Thyroid gland (tissue), 4 donors: Measurements from ENCODE around the gene ANTXR1. TPM values are rescaled to one million over a fixed set of nuclear protein-coding genes. Genes with fewer than 3 reads are reported as not detected.

Experiments
- DNase-seq, 2 donors: peaks; one replicate each; pipeline ENCODE4 v3.0.0-alpha.2; 2019
- H3K27ac ChIP-seq, 3 donors: fragments of 200-600 bp; sonication (generic); 1 replicate in 2 of 3; 2 replicates in 1 of 3; pipeline ENCODE4 v1.5.1; 2016 to 2019; ENCODE audit warnings: mild to moderate bottlenecking in 1 of 3, moderate library complexity in 1 of 3
- H3K27me3 ChIP-seq: fragments of 200-600 bp; sonication (generic); one replicate; pipeline ENCODE4 v1.5.1; 2019
- H3K36me3 ChIP-seq, 2 donors: fragments of 200-600 bp; sonication (generic); one replicate each; pipeline ENCODE4 v1.5.1; 2016 to 2019
- H3K4me1 ChIP-seq, 2 donors: fragments of 200-600 bp; sonication (generic); one replicate each; pipeline ENCODE4 v1.5.1; 2017 to 2019
- H3K4me3 ChIP-seq, 3 donors: fragments of 200-600 bp; sonication (generic); replicated peaks in 1 of 3; 1 replicate in 2 of 3; 2 replicates in 1 of 3; pipeline ENCODE4 v1.5.1; 2016; ENCODE audit warnings: mild to moderate bottlenecking in 1 of 3
- H3K9me3 ChIP-seq: fragments of 200-600 bp; sonication (generic); one replicate; pipeline ENCODE4 v1.5.1; 2017
- POLR2A ChIP-seq, 2 donors: fragments of 450-650 bp; IDR thresholded peaks; one replicate each; pipeline ENCODE4 v1.6.1; 2017; ENCODE audit warnings: antibody characterized with exemption in 2 of 2, mild to moderate bottlenecking in 2 of 2, moderate library complexity in 1 of 2
- WGBS, 2 donors: methylation state at CpG; one replicate each; pipeline ENCODE4 v1.1.5; 2017; 5-methylcytosine and 5-hydroxymethylcytosine counted together
- intact Hi-C: fragments of 100-400 bp; cut with DNase I; formaldehyde crosslinking; loops from one replicate; pipeline ENCODE4 v1.15.1; 2023
- total RNA-seq, 4 donors: library from RNA; depleted of rRNA; stranded (reverse); fragments of >200 nt; gene quantifications; one replicate each; pipeline ENCODE4 v1.2.3, GENCODE V29; 2016
- TF ChIP-seq, protein P1 (sequence below), 6 experiments: fragments of 200-600 bp in 3 of 6; fragments of 450-650 bp in 3 of 6; sonication (generic) in 3 of 6; IDR thresholded peaks; one replicate each; pipeline ENCODE4 v1.5.1; 2016 to 2019; ENCODE audit warnings: antibody characterized with exemption in 6 of 6, mild to moderate bottlenecking in 2 of 6, inconsistent platforms in 1 of 6, moderate library complexity in 1 of 6

The ANTXR1 gene
- total RNA-seq, 4 donors from 2014 or later: 56.4 to 103 (median 79.3) TPM

DNA sequence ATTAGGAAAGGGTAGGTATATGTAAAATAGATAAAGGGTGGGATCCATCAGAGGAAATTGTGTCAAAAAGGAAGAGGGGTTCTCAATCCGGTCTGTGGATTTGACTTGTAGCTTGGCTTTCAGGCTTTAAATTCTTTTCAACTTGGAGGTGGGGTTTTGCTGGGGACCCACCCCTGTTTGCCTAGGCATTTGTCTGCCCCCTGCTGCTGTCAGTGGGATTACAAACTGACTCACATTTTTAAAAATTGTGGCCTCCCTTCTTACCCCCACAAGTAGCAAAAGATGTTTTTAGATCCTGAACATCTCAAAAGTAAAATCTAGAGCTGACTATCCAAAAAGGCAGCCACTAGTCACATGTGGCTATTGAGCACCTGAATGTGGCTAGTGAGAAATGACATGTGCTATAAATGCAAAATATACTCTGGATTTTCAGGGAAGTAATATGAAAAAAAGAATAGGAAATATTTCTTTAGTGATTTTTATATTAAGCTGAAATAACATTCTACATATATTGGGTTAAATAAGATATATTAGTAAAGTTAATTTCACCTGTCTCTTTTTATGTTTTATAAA is 195.1 kb downstream of the ANTXR1 start:
- 50 to 100% methylated on average over 1 of the region's 1 CpG for WGBS, 2 donors
- no peaks in the 10 kb centered on the region for H3K27me3 ChIP-seq
- H3K9me3 ChIP-seq: no peaks in the 10 kb centered on the region
- H3K27ac ChIP-seq: no peak overlapping the region
- TF ChIP-seq, protein P1, sequence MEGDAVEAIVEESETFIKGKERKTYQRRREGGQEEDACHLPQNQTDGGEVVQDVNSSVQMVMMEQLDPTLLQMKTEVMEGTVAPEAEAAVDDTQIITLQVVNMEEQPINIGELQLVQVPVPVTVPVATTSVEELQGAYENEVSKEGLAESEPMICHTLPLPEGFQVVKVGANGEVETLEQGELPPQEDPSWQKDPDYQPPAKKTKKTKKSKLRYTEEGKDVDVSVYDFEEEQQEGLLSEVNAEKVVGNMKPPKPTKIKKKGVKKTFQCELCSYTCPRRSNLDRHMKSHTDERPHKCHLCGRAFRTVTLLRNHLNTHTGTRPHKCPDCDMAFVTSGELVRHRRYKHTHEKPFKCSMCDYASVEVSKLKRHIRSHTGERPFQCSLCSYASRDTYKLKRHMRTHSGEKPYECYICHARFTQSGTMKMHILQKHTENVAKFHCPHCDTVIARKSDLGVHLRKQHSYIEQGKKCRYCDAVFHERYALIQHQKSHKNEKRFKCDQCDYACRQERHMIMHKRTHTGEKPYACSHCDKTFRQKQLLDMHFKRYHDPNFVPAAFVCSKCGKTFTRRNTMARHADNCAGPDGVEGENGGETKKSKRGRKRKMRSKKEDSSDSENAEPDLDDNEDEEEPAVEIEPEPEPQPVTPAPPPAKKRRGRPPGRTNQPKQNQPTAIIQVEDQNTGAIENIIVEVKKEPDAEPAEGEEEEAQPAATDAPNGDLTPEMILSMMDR (IDR thresholded peaks at IDR 0.05): no peak
- TF ChIP-seq POLR2A (IDR thresholded peaks at IDR 0.05): no peak
- no peak overlapping the region for H3K4me3 ChIP-seq
- no peak for DNase-seq
- H3K4me1 ChIP-seq: peaks cover 0 to 2% of the 10 kb centered on the region in 2 donors
- intact Hi-C loops: no loop called here
- H3K36me3 ChIP-seq: no peaks in the 10 kb centered on the region

DNA sequence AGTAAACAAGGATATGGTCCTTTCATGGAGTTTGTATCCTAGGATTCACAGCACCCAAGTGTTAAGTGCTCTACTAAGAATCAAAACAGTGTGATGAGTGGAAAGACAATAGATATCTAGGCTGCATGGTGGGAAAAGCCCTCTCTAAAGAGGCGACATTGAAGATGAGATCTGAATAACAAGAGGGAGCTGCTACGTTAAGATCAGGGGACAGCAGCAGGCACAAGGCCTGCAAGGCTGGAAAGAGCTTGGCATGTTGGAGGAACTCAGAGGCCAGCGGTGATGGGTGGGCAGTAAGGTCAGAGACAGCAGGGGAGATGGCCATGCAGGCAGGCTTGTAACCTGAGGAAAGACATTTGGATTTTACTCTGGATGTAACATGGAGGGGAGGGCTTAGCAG is 196.5 kb downstream of the ANTXR1 start:
- Histone ChIP-seq H3K9me3 (no peaks in the 10 kb centered on the region), H3K36me3 (no peaks in the 10 kb centered on the region), H3K4me3 (no peak overlapping the region), H3K27me3 (no peaks in the 10 kb centered on the region), H3K27ac (no peak overlapping the region), H3K4me1 (peaks cover 1 to 7% of the 10 kb centered on the region in 2 donors)
- TF ChIP-seq, protein P1 (IDR thresholded peaks at IDR 0.05): no peak
- TF ChIP-seq POLR2A (IDR thresholded peaks at IDR 0.05): no peak
- intact Hi-C loops: no loop called here
- no peak for DNase-seq
- WGBS, 2 donors: 87 to 89% methylated on average over 3 of the region's 3 CpGs

DNA sequence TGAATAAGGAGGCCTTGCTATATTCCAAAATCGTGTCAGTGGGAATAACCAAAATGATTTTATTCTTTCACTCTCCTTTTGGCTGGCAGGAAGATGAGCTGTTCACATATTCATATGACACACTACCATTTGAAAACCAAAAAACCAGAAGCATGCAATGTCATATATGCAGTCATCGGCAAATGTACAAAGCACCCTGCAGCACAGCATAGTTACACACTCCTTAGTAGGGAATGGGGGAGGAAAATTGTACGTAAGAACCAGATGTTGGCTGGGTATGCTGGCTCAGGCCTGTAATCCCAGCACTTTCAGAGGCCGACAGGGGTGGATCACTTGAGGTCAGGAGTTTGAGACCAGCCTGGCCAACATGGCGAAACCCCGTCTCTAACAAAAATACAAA is 197.4 kb downstream of the ANTXR1 start:
- Histone ChIP-seq H3K9me3 (no peaks in the 10 kb centered on the region), H3K36me3 (no peaks in the 10 kb centered on the region), H3K4me3 (no peak overlapping the region), H3K27me3 (no peaks in the 10 kb centered on the region), H3K27ac (no peak overlapping the region), H3K4me1 (peaks cover 2 to 10% of the 10 kb centered on the region in 2 donors)
- 95 to 97% methylated on average over 6 of the region's 6 CpGs for WGBS, 2 donors
- no peak for TF ChIP-seq POLR2A (IDR thresholded peaks at IDR 0.05)
- DNase-seq: no peak
- intact Hi-C loops: no loop called here

DNA sequence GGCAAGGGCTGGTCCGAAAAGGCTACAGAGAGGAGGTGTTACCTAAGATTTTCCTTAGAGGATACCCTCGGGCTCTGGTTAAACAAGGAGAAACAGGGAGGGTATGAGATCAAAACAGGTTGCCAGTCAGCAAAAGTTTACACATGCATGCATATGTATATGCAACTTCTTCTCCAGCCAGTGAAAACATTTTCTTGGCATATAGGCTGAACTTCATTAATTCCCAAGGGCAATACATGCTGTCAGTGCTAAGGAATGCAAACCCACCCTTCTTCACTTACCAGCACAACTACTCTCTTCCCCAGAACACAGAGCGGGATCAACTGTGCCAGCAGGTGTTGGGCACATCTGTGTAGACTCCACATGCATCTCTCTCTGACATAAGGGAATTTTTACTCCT is 198.1 kb downstream of the ANTXR1 start:
- H3K36me3 ChIP-seq: no peaks in the 10 kb centered on the region
- H3K4me3 ChIP-seq: no peak overlapping the region
- H3K9me3 ChIP-seq: no peaks in the 10 kb centered on the region
- DNase-seq: no peak
- H3K27me3 ChIP-seq: no peaks in the 10 kb centered on the region
- peaks cover 2 to 10% of the 10 kb centered on the region in 2 donors for H3K4me1 ChIP-seq
- intact Hi-C loops: no loop called here
- H3K27ac ChIP-seq: no peak overlapping the region
- TF ChIP-seq, protein P1 (IDR thresholded peaks at IDR 0.05): no peak
- TF ChIP-seq POLR2A (IDR thresholded peaks at IDR 0.05): no peak
- WGBS, 2 donors: 89 to 93% methylated on average over 3 of the region's 3 CpGs

DNA sequence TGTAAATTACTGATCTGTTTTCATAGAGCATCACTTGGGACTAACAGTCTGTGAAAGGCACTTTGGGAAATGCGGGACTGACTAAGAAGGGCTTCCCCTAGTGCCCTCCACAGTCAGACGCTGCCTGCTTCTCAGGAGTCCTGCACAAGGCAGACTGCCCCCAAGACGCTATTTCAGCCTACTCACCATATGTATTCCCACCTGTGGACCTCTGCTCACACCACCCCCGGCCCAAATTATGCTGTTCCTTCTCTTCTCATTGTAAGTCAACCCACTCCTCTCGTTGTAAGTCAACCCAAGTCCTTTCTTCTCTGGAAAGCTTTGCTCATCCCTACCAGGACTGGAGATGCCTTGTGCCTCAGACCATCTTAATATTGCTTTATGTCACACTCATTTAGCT is 198.7 kb downstream of the ANTXR1 start:
- no peaks in the 10 kb centered on the region for H3K9me3 ChIP-seq
- H3K27me3 ChIP-seq: no peaks in the 10 kb centered on the region
- intact Hi-C loops: no loop called here
- no peak for TF ChIP-seq POLR2A (IDR thresholded peaks at IDR 0.05)
- TF ChIP-seq, protein P1 (IDR thresholded peaks at IDR 0.05): no peak
- WGBS, 2 donors: 89 to 90% methylated on average over 5 of the region's 5 CpGs
- H3K27ac ChIP-seq: no peak overlapping the region
- H3K4me1 ChIP-seq: peaks cover 2 to 14% of the 10 kb centered on the region in 2 donors
- no peak for DNase-seq
- H3K36me3 ChIP-seq: no peaks in the 10 kb centered on the region
- no peak overlapping the region for H3K4me3 ChIP-seq
